Neuronal stem cell (in vitro differentiated cells): ENCODE results near the gene SCYL3.

Experiments
- DNase-seq: peaks from one replicate; pipeline ENCODE4 v3.0.0-alpha.2; 2013; ENCODE audit warnings: low spot score
- H2AFZ ChIP-seq: one replicate; pipeline ENCODE4 v1.6.1; 2013; ENCODE audit warnings: mild to moderate bottlenecking, low read length, inconsistent platforms
- H2AK5ac ChIP-seq: 2 replicates; pipeline ENCODE4 v1.6.1; 2013; ENCODE audit warnings: low read depth, mild to moderate bottlenecking, inconsistent platforms, low read length, moderate library complexity, mixed read lengths
- H2BK120ac ChIP-seq: 2 replicates; pipeline ENCODE4 v1.6.1; 2013; ENCODE audit warnings: low read depth, mild to moderate bottlenecking, inconsistent platforms, low read length, moderate library complexity, mixed read lengths
- H2BK12ac ChIP-seq: one replicate; pipeline ENCODE4 v1.6.1; 2013; ENCODE audit warnings: low read length, inconsistent platforms
- H2BK15ac ChIP-seq: 2 replicates; pipeline ENCODE4 v1.6.1; 2013; ENCODE audit warnings: mild to moderate bottlenecking, low read length, inconsistent platforms, mixed read lengths
- H2BK5ac ChIP-seq: one replicate; pipeline ENCODE4 v1.6.1; 2013; ENCODE audit warnings: inconsistent platforms, mild to moderate bottlenecking, low read length, moderate library complexity
- H3K14ac ChIP-seq: one replicate; pipeline ENCODE4 v1.6.1; 2013; ENCODE audit warnings: low read length, inconsistent platforms
- H3K18ac ChIP-seq: 2 replicates; pipeline ENCODE4 v1.6.1; 2013; ENCODE audit warnings: low read length, inconsistent platforms
- H3K23ac ChIP-seq: 2 replicates; pipeline ENCODE4 v1.6.1; 2013; ENCODE audit warnings: low read depth, mild to moderate bottlenecking, mixed read lengths, low read length, inconsistent platforms; ENCODE audit not compliant: poor library complexity
- H3K27ac ChIP-seq: replicated peaks from 3 replicates; pipeline ENCODE4 v1.5.1; 2013; ENCODE audit warnings: low read length, inconsistent platforms
- H3K27me3 ChIP-seq, 3 experiments: 2 replicates each; pipeline ENCODE4 v1.6.1; 2013; ENCODE audit warnings: low read length in 3 of 3, mild to moderate bottlenecking in 2 of 3, inconsistent platforms in 1 of 3, low read depth in 1 of 3, mixed read lengths in 1 of 3, moderate library complexity in 1 of 3; ENCODE audit not compliant: control insufficient read depth in 3 of 3, insufficient read depth in 3 of 3
- H3K36me3 ChIP-seq, 2 donors: replicated peaks in 1 of 2; 2 replicates each; pipeline ENCODE4 v1.6.1; 2013; ENCODE audit warnings: low read length in 2 of 2; ENCODE audit not compliant: control insufficient read depth in 2 of 2, insufficient read depth in 2 of 2
- H3K4ac ChIP-seq: 2 replicates; pipeline ENCODE4 v1.6.1; 2013; ENCODE audit warnings: inconsistent platforms, mild to moderate bottlenecking, low read length, moderate library complexity
- H3K4me1 ChIP-seq, 2 donors: 1 replicate in 1 of 2; 2 replicates in 1 of 2; pipeline ENCODE4 v1.6.1; 2013; ENCODE audit warnings: low read length in 2 of 2, low read depth in 1 of 2; ENCODE audit not compliant: control insufficient read depth in 2 of 2, insufficient read depth in 1 of 2
- H3K4me2 ChIP-seq: one replicate; pipeline ENCODE4 v1.6.1; 2013; ENCODE audit warnings: mild to moderate bottlenecking, low read length, inconsistent platforms; ENCODE audit not compliant: insufficient read depth, poor library complexity, severe bottlenecking
- H3K4me3 ChIP-seq, 2 donors: 2 replicates each; pipeline ENCODE4 v1.5.1; 2013; ENCODE audit warnings: low read length in 2 of 2, mild to moderate bottlenecking in 2 of 2, inconsistent platforms in 1 of 2, moderate library complexity in 1 of 2
- H3K79me1 ChIP-seq: one replicate; pipeline ENCODE4 v1.6.1; 2013; ENCODE audit warnings: low read depth, mild to moderate bottlenecking, inconsistent platforms, low read length, moderate library complexity
- H3K9ac ChIP-seq: one replicate; pipeline ENCODE4 v1.6.1; 2013; ENCODE audit warnings: mild to moderate bottlenecking, low read depth, low read length, inconsistent platforms; ENCODE audit not compliant: poor library complexity
- H3K9me3 ChIP-seq, 2 donors: replicated peaks in 1 of 2; 2 replicates each; pipeline versions ENCODE3 to v1.6.1; 2013; ENCODE audit warnings: low read length in 2 of 2, mild to moderate bottlenecking in 2 of 2, inconsistent platforms in 1 of 2, low read depth in 1 of 2, mixed read lengths in 1 of 2, moderate library complexity in 1 of 2; ENCODE audit not compliant: control insufficient read depth in 2 of 2, insufficient read depth in 1 of 2
- H4K8ac ChIP-seq: one replicate; pipeline ENCODE4 v1.6.1; 2013; ENCODE audit warnings: low read depth, mild to moderate bottlenecking, inconsistent platforms, low read length, moderate library complexity
- H4K91ac ChIP-seq: one replicate; pipeline ENCODE4 v1.6.1; 2013; ENCODE audit warnings: low read length, low read depth, mild to moderate bottlenecking, inconsistent platforms; ENCODE audit not compliant: poor library complexity
- WGBS, 2 donors: extraction: QIAGEN DNeasy Blood & Tissue Kit; methylation state at CpG; one replicate each; pipeline ENCODE4 v1.1.7; 2013; ENCODE audit warnings: missing lambda C conversion rate in 2 of 2, mixed read lengths in 1 of 2; ENCODE audit not compliant: insufficient read length in 2 of 2, insufficient replicate concordance in 1 of 2; ENCODE audit errors: extremely low coverage in 2 of 2; 5-methylcytosine and 5-hydroxymethylcytosine counted together

Gene SCYL3

GRCh38 chr1:169860187-169860586 is 33.5 kb downstream of the SCYL3 start:
- H4K8ac ChIP-seq, result no peak overlapping the region
- no peak overlapping the region for H4K91ac ChIP-seq
- no peak overlapping the region for H2BK5ac ChIP-seq
- no peaks in the 10 kb centered on the region for H3K27me3 ChIP-seq
- H3K9me3 ChIP-seq, result no peaks in the 10 kb centered on the region
- H2AK5ac ChIP-seq, result no peak overlapping the region
- H2BK15ac ChIP-seq, result no peak overlapping the region
- H2BK120ac ChIP-seq, result no peak overlapping the region
- no CpG with 5 or more reads among the region's 1 CpG for WGBS, 2 donors
- no peak overlapping the region for H2BK12ac ChIP-seq
- H2AFZ ChIP-seq, result no peak overlapping the region
- no peaks in the 10 kb centered on the region for H3K79me1 ChIP-seq
- H3K27ac ChIP-seq, result no peak overlapping the region
- H3K4me3 ChIP-seq, result no peak overlapping the region
- H3K14ac ChIP-seq, result no peak overlapping the region
- H3K23ac ChIP-seq, result no peak overlapping the region
- no peak overlapping the region for H3K4ac ChIP-seq
- no peaks in the 10 kb centered on the region for H3K4me1 ChIP-seq
- no peak overlapping the region for H3K9ac ChIP-seq
- DNase-seq, result no peak
- peaks cover 13 to 96% of the 10 kb centered on the region in 2 donors for H3K36me3 ChIP-seq
- H3K4me2 ChIP-seq, result no peak overlapping the region
- H3K18ac ChIP-seq, result no peak overlapping the region

GRCh38 chr1:169859001-169859400 is 34.7 kb downstream of the SCYL3 start:
- WGBS, 2 donors, result no CpG with 5 or more reads among the region's 4 CpGs
- Histone ChIP-seq H3K23ac (no peak overlapping the region), H3K4me2 (no peak overlapping the region), H2AFZ (no peak overlapping the region), H3K4me1 (no peaks in the 10 kb centered on the region), H2BK12ac (no peak overlapping the region), H3K27me3 (no peaks in the 10 kb centered on the region), H2BK15ac (no peak overlapping the region), H3K36me3 (peaks cover 17 to 96% of the 10 kb centered on the region in 2 donors), H3K27ac (no peak overlapping the region), H3K14ac (no peak overlapping the region), H3K4me3 (no peak overlapping the region), H3K9me3 (no peaks in the 10 kb centered on the region), H4K91ac (no peak overlapping the region), H2BK5ac (no peak overlapping the region), H3K4ac (no peak overlapping the region), H4K8ac (no peak overlapping the region), H3K9ac (no peak overlapping the region), H3K18ac (no peak overlapping the region), H2AK5ac (no peak overlapping the region), H2BK120ac (no peak overlapping the region), H3K79me1 (no peaks in the 10 kb centered on the region)
- no peak for DNase-seq

DNA sequence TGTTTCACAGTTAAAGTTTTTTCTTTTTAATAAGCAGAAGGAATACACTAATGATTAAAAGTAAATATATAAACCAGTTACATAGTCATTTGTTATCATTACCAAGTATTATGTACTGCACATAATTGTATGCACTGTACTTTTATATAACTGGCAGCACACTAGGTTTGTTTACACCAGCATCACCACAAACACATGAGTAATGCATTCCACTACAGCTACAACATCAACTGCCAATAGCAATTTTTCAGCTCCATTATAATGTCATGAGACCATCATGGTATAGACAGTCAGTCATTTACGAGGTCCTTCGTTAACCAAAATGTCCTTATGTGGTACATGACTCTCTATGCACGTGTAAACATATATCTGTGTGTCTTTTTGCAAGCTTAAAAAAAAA is 35.2 kb downstream of the SCYL3 start:
- WGBS, 2 donors, result no CpG with 5 or more reads among the region's 3 CpGs
- no peak overlapping the region for H3K18ac ChIP-seq
- no peaks in the 10 kb centered on the region for H3K27me3 ChIP-seq
- no peak overlapping the region for H2BK5ac ChIP-seq
- H3K27ac ChIP-seq, result no peak overlapping the region
- no peak overlapping the region for H2BK120ac ChIP-seq
- no peak for DNase-seq
- H3K14ac ChIP-seq, result no peak overlapping the region
- H3K9me3 ChIP-seq, result no peaks in the 10 kb centered on the region
- H3K4me1 ChIP-seq, result no peaks in the 10 kb centered on the region
- H2BK15ac ChIP-seq, result no peak overlapping the region
- no peak overlapping the region for H2AK5ac ChIP-seq
- no peak overlapping the region for H2BK12ac ChIP-seq
- no peak overlapping the region for H3K9ac ChIP-seq
- H3K79me1 ChIP-seq, result no peaks in the 10 kb centered on the region
- no peak overlapping the region for H4K8ac ChIP-seq
- H3K23ac ChIP-seq, result no peak overlapping the region
- no peak overlapping the region for H2AFZ ChIP-seq
- no peak overlapping the region for H3K4me2 ChIP-seq
- H3K36me3 ChIP-seq, result peaks cover 19 to 97% of the 10 kb centered on the region in 2 donors
- no peak overlapping the region for H3K4ac ChIP-seq
- no peak overlapping the region for H3K4me3 ChIP-seq
- H4K91ac ChIP-seq, result no peak overlapping the region

DNA sequence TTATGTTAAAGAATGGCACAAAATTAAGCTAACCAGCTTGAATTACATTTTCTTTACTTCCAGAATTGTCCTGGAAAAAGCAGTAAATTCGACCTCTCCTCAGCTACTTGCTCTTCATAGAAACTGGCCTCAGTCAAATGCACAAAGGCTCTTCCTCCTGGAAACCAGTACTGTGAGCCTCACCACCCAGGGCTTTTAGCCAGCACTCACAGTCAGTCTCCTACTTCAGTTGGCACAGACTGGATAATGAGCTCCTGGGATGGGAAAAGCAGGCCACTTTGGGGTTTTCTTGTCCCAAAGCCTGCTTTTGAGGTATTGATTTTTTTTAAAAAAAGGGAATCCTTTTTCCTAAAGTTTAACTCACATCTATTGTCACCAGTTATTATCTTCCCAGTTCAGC is 40.4 kb downstream of the SCYL3 start:
- Histone ChIP-seq H3K36me3 (peaks cover 21 to 99% of the 10 kb centered on the region in 2 donors), H3K9ac (no peak overlapping the region)

More for the DNA sequence above, 40.4 kb downstream of the SCYL3 start:
- H3K23ac ChIP-seq, result no peak overlapping the region
- H3K4me3 ChIP-seq, result no peak overlapping the region
- no peak overlapping the region for H3K4me2 ChIP-seq
- no peak overlapping the region for H2BK15ac ChIP-seq
- no peak overlapping the region for H2BK120ac ChIP-seq
- no peaks in the 10 kb centered on the region for H3K4me1 ChIP-seq
- no peak overlapping the region for H2AFZ ChIP-seq
- H3K27me3 ChIP-seq, result no peaks in the 10 kb centered on the region
- DNase-seq, result no peak
- H2AK5ac ChIP-seq, result no peak overlapping the region
- H2BK5ac ChIP-seq, result no peak overlapping the region
- no peak overlapping the region for H3K18ac ChIP-seq
- H3K79me1 ChIP-seq, result no peaks in the 10 kb centered on the region
- H4K8ac ChIP-seq, result no peak overlapping the region
- no peak overlapping the region for H3K14ac ChIP-seq
- no peak overlapping the region for H2BK12ac ChIP-seq
- H3K9me3 ChIP-seq, result no peaks in the 10 kb centered on the region
- H3K27ac ChIP-seq, result no peak overlapping the region
- no CpG with 5 or more reads among the region's 1 CpG for WGBS, 2 donors
- no peak overlapping the region for H4K91ac ChIP-seq
- no peak overlapping the region for H3K4ac ChIP-seq
